Measurements from ENCODE around the gene EP400. TPM values are rescaled to one million over a fixed set of nuclear protein-coding genes. Genes with fewer than 3 reads are reported as not detected.
"Not testable (repeated sequence)": the region's sequence is repeated elsewhere in the genome, so short reads cannot be mapped to it uniquely, and the experiment has no call there.

Gene EP400
- total RNA-seq, 4 donors from 2014 or later = 10.1 to 23.0 (median 20.9) TPM

DNA sequence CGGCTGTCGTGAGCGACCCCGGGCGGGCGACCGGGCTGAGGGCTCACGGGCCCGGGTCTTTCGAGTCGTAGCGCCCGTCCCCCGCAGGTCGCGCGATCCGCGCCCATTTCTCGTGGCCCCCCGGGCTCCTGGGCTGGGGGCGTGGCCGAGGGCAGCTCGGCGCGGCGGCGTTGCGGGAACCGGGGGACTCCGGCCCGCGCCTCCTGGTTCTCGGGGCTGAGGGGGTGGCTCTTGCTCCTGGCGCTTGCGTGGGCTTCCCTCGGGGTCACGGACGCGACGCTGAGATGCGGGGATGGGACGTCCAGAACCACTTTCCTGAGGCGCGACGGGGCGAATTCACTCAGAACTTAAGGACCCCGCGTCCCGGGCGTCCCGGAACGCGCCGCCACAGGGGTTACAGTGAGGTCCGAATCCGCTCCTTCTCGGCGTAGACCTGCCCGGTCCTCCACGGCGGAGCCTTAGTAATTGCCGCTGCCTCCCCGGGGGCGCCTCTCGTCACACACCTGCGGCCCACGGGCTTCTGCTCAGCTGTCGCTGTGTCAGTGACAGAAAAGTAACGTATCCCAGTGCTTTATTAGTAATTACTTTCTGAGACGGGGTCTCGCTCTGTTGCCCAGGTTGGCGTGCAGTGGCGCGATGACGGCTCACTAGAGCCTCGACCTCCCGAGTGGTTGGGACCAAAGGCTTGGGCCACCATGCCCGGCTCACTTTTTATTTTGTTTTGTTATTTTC, 606 bp downstream of the EP400 start:
- Histone ChIP-seq H3K4me1 (peaks cover 3 to 42% (median 19%) of the 10 kb centered on the region in 3 donors), H3K9me3 (no peaks in the 10 kb centered on the region), H3K36me3 (no peaks in the 10 kb centered on the region), H3K4me3 (peak overlapping the region; percentile 77 to 100 (median 92)), H3K27ac (peak overlapping the region; percentile 71 to 89 (median 86)), H3K27me3 (no peaks in the 10 kb centered on the region)
- DNase-seq = no peak
- 1 to 4% methylated on average over 11 to 20 of the region's 79 CpGs for WGBS, 2 donors
- TF ChIP-seq POLR2A (IDR thresholded peaks at IDR 0.05) = no peak
- TF ChIP-seq, protein P1, sequence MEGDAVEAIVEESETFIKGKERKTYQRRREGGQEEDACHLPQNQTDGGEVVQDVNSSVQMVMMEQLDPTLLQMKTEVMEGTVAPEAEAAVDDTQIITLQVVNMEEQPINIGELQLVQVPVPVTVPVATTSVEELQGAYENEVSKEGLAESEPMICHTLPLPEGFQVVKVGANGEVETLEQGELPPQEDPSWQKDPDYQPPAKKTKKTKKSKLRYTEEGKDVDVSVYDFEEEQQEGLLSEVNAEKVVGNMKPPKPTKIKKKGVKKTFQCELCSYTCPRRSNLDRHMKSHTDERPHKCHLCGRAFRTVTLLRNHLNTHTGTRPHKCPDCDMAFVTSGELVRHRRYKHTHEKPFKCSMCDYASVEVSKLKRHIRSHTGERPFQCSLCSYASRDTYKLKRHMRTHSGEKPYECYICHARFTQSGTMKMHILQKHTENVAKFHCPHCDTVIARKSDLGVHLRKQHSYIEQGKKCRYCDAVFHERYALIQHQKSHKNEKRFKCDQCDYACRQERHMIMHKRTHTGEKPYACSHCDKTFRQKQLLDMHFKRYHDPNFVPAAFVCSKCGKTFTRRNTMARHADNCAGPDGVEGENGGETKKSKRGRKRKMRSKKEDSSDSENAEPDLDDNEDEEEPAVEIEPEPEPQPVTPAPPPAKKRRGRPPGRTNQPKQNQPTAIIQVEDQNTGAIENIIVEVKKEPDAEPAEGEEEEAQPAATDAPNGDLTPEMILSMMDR (IDR thresholded peaks at IDR 0.05) = no peak
- intact Hi-C loops (cut with DNase I) = no loop called here

DNA sequence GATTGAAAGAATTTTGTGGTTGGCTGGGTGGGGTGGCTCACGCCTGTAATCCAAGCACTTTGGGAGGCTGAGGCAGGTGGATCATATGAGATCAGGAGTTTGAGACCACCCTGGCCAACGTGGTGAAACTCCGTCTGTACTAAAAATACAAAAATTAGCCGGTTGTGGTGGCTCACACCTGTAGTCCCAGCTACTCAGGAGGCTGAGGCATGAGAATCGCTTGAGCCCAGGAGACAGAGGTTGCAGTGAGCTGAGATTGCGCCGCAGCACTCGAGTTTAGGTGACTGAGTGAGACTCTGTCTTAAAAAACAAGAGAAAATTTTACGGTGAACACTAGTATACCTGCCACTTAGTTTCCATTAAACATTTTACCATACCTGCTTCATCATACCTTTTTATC, 4.1 kb downstream of the EP400 start:
- WGBS, 2 donors = 95 to 97% methylated on average over 9 of the region's 9 CpGs
- DNase-seq; H3K36me3 ChIP-seq; H3K27me3 ChIP-seq; intact Hi-C loops (cut with DNase I); H3K9me3 ChIP-seq; H3K27ac ChIP-seq; H3K4me3 ChIP-seq: not testable (repeated sequence)
- peaks cover 3 to 72% (median 31%) of the 10 kb centered on the region in 3 donors for H3K4me1 ChIP-seq

DNA sequence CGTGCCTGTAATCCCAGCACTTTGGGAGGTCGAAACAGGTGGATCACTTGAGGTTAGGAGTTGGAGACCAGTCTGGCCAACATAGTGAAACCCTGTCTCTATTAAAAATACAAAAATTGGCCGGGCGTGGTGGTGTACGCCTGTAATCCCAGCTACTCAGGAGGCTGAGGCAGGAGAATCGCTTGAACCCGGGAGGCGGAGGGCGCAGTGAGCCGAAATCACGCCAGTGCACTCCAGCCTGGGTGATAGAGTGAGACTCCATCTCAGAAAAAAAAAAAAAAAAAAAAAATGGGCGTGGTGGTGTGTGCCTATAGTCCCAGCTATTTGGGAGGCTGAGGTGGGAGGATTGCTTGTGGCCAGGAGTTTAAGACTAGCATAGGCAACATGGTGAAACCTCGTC, 4.7 kb downstream of the EP400 start:
- H3K4me3 ChIP-seq; H3K27ac ChIP-seq; H3K36me3 ChIP-seq; DNase-seq; intact Hi-C loops (cut with DNase I); H3K27me3 ChIP-seq; H3K9me3 ChIP-seq: not testable (repeated sequence)
- H3K4me1 ChIP-seq = peaks cover 3 to 72% (median 28%) of the 10 kb centered on the region in 3 donors
- 89 to 95% methylated on average over 12 to 13 of the region's 13 CpGs for WGBS, 2 donors

DNA sequence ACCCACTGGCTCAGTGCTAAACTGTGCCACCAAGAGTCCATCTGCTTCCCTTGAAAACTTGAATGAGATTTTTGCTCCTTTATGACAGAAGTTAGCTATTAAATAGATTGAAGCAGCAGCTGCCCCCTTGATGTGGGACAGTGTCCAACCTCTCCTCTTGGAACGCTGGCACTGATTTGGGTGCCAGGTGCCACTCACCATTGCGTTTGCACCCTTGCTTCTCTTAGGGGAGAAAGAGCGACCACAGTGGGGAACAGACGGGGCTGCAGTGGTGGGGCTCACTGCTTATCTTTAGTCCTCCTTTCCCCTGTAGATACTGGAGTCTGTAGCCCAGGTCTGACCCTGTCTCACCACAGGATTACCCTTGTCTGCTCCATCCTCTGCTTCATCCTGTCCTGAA, 9.4 kb downstream of the EP400 start:
- no peak for DNase-seq
- TF ChIP-seq, protein P1 (IDR thresholded peaks at IDR 0.05) = no peak
- no peak for TF ChIP-seq POLR2A (IDR thresholded peaks at IDR 0.05)
- Histone ChIP-seq H3K4me1 (peaks cover 0 to 47% (median 12%) of the 10 kb centered on the region in 3 donors), H3K9me3 (no peaks in the 10 kb centered on the region), H3K27ac (no peak overlapping the region), H3K36me3 (peaks cover 0 to 43% (median 0%) of the 10 kb centered on the region in 3 donors), H3K27me3 (no peaks in the 10 kb centered on the region), H3K4me3 (no peak overlapping the region)
- 64 to 79% methylated on average over 3 to 4 of the region's 4 CpGs for WGBS, 2 donors
- intact Hi-C loops (cut with DNase I) = no loop called here

DNA sequence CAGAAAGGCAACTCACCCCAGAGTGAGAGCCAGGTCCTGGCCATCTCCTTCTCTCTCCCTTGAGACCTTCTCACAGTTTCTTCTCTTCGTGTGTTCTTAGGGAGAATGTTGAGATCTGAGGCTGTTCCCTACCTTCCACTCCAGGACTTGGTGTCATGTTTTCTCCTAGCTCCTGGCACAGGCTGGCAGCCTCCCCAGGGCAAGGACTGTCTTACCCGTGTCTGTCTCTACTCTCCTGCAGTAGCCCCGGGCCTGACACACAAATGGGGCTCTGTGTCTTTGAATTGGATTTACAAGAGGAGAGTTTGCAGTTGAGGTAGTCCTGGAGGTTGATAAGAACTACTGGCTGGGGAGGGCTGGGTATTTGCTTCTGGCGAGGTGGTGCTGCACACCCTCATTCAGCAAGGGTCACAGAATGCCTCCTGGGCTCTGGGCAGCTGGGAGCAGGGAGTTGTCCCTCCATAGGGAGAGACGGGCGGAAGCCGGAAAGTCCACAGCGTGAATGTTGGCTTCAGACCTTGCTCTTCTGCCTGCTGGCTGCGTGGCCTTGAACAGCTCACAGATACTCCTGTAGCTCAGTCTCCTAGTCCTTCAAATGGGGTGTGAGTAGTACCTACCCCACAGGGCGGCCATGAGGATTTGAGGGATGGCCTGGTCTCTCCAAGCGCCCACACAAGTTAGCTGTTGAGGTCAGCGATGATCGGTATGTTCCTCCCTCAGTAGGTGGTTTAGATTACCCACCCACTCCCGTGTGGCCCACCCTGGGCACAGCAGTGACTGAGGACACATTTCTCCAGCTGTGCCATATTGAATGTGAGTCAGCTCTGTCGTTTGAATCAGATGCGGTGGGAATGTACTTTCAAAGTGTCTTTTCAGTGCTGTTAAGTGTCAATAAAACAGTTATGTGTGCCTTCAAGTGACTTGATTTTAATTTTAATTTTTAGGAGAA, 10.2 kb downstream of the EP400 start:
- peaks cover 0 to 47% (median 12%) of the 10 kb centered on the region in 3 donors for H3K4me1 ChIP-seq

DNA sequence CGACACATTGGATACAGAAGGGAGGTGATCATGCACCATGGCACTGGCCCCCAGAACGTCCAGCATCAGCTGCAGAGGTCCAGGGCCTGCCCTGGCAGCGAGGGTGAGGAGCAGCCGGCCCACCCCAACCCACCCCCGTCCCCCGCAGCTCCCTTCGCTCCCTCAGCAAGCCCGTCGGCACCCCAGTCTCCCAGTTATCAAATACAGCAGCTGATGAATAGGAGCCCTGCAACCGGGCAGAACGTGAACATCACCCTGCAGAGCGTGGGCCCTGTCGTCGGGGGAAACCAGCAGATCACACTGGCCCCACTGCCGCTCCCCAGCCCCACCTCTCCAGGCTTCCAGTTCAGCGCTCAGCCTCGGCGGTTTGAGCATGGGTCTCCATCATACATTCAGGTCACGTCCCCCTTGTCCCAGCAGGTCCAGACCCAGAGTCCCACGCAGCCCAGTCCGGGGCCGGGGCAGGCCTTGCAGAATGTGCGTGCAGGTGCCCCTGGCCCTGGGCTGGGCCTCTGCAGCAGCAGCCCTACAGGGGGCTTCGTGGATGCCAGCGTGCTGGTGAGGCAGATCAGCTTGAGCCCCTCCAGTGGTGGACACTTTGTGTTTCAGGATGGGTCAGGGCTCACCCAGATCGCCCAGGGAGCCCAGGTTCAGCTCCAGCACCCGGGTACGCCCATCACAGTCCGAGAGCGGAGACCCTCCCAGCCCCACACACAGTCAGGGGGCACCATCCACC, 11.0 kb downstream of the EP400 start:
- peaks cover 0 to 41% (median 10%) of the 10 kb centered on the region in 3 donors for H3K4me1 ChIP-seq
- WGBS, 2 donors = 73 to 95% methylated on average over 2 to 6 of the region's 30 CpGs
- DNase-seq; intact Hi-C loops (cut with DNase I); H3K4me3 ChIP-seq; H3K27ac ChIP-seq; H3K27me3 ChIP-seq; H3K9me3 ChIP-seq: not testable (repeated sequence)
- peaks cover 0 to 45% (median 0%) of the 10 kb centered on the region in 3 donors for H3K36me3 ChIP-seq

More for the DNA sequence above, 10.2 kb downstream of the EP400 start:
- no peak for DNase-seq
- 77 to 78% methylated on average over 7 to 8 of the region's 16 CpGs for WGBS, 2 donors
- Histone ChIP-seq H3K27me3 (no peaks in the 10 kb centered on the region), H3K4me3 (no peak overlapping the region), H3K9me3 (no peaks in the 10 kb centered on the region), H3K36me3 (peaks cover 0 to 45% (median 0%) of the 10 kb centered on the region in 3 donors), H3K27ac (no peak overlapping the region)
- intact Hi-C loops (cut with DNase I) = no loop called here
- TF ChIP-seq, protein P1 (IDR thresholded peaks at IDR 0.05) = no peak
- TF ChIP-seq POLR2A (IDR thresholded peaks at IDR 0.05) = no peak

DNA sequence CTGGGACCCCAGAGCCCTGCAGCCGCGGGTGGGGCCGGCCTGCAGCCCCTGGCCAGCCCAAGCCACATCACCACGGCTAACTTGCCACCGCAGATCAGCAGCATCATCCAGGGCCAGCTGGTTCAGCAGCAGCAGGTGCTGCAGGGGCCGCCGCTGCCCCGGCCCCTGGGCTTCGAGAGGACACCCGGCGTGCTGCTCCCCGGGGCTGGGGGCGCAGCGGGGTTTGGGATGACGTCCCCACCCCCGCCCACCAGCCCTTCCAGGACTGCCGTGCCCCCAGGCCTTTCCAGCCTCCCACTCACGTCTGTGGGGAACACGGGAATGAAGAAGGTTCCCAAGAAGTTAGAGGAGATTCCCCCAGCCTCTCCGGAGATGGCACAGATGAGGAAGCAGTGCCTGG, 11.6 kb downstream of the EP400 start:
- H3K9me3 ChIP-seq; H3K27ac ChIP-seq; intact Hi-C loops (cut with DNase I); H3K4me3 ChIP-seq; H3K27me3 ChIP-seq; DNase-seq: not testable (repeated sequence)
- H3K36me3 ChIP-seq = peaks cover 0 to 45% (median 0%) of the 10 kb centered on the region in 3 donors
- peaks cover 0 to 41% (median 6%) of the 10 kb centered on the region in 3 donors for H3K4me1 ChIP-seq
- WGBS, 2 donors = no CpG with 5 or more reads among the region's 20 CpGs
